ENCODE data around the gene GPR52.

DNA sequence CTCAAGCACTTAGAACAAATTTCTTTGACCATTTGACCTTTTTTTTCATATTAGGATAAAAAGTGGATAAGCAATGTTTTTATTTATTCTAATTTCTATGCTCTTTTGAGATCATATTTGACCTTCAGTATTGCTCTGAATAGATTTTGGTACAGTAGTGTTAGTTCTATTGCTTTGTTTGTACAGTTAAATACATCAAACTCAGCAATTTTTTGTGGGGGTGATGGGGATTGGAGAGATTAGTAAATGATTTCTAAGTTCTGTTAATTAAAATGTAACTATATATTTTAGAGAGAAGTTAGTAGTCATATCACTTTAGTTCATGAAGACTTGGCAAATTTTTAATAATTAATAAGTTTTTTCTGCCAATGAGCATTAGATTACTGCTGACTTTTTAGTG, 2.4 kb upstream of the GPR52 start:
- TF ChIP-seq, protein P1, sequence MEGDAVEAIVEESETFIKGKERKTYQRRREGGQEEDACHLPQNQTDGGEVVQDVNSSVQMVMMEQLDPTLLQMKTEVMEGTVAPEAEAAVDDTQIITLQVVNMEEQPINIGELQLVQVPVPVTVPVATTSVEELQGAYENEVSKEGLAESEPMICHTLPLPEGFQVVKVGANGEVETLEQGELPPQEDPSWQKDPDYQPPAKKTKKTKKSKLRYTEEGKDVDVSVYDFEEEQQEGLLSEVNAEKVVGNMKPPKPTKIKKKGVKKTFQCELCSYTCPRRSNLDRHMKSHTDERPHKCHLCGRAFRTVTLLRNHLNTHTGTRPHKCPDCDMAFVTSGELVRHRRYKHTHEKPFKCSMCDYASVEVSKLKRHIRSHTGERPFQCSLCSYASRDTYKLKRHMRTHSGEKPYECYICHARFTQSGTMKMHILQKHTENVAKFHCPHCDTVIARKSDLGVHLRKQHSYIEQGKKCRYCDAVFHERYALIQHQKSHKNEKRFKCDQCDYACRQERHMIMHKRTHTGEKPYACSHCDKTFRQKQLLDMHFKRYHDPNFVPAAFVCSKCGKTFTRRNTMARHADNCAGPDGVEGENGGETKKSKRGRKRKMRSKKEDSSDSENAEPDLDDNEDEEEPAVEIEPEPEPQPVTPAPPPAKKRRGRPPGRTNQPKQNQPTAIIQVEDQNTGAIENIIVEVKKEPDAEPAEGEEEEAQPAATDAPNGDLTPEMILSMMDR (IDR thresholded peaks at IDR 0.05; ENCODE audit: insufficient read depth, low read length, poor library complexity, severe bottlenecking), result no peak
- no peak for TF ChIP-seq EZH2phosphoT487 (conservative IDR thresholded peaks at IDR 0.05; ENCODE audit: low read length)
